BLaER1 treated with 17β-estradiol and CSF1 and Interleukin-3, amounts not matched to agents 10 nM and 100 nM (cell line): ENCODE measurements around the gene CD177.
"Not testable (repeated sequence)": the region's sequence is repeated elsewhere in the genome, so short reads cannot be mapped to it uniquely, and the experiment has no call there.

Experiments
- H3K27ac ChIP-seq, 11 experiments: shearing (Covaris generic); formaldehyde crosslinking; 2 replicates each; pipeline ENCODE4 v1.8.1; 2022
- H3K27me3 ChIP-seq, 11 experiments: shearing (Covaris generic); formaldehyde crosslinking; 2 replicates each; pipeline ENCODE4 v1.8.1; 2022
- H3K36me3 ChIP-seq, 11 experiments: shearing (Covaris generic); formaldehyde crosslinking; 2 replicates each; pipeline ENCODE4 v1.8.1; 2022
- H3K4me1 ChIP-seq, 10 experiments: shearing (Covaris generic); formaldehyde crosslinking; 2 replicates each; pipeline ENCODE4 v1.8.1; 2022
- H3K4me2 ChIP-seq, 11 experiments: shearing (Covaris generic); formaldehyde crosslinking; 2 replicates each; pipeline ENCODE4 v1.8.1; 2022
- H3K4me3 ChIP-seq, 10 experiments: shearing (Covaris generic); formaldehyde crosslinking; 2 replicates each; pipeline ENCODE4 v1.8.1; 2022
- H3K9ac ChIP-seq, 11 experiments: shearing (Covaris generic); formaldehyde crosslinking; 2 replicates each; pipeline ENCODE4 v1.8.1; 2022
- H3K9me3 ChIP-seq, 11 experiments: shearing (Covaris generic); formaldehyde crosslinking; replicated peaks in 1 of 11; 2 replicates each; pipeline ENCODE4 v1.8.1; 2022
- H4K20me1 ChIP-seq, 11 experiments: shearing (Covaris generic); formaldehyde crosslinking; 2 replicates each; pipeline ENCODE4 v1.8.1; 2022
- Cebpa-rat ChIP-seq, 11 experiments: shearing (Covaris generic); IDR thresholded peaks; 2 replicates each; pipeline ENCODE4 v1.8.1; 2022

The CD177 gene

DNA sequence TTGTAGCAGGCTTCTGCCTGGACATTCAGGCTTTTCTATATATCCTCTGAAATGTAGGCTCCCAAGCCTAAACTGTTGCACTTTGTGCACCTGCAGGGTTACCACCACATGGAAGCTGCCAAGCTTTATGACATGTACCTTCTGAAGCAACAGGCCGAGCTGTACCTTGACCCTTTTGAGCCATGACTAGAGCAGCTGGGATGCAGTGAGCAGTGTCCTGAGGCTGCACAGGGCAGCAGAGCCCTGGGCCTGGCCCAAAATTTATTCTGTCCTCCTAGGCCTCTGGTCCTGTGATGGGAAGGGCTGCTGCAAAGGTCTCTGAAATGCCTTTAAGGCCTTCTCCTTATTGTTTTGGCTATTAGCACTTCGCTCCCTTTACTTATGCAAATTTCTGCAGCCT is 23.5 kb upstream of the CD177 start:
- H3K9ac ChIP-seq: no peak overlapping the region
- H3K4me2 ChIP-seq: no peak overlapping the region
- H3K27me3 ChIP-seq: no peaks in the 10 kb centered on the region
- peaks cover 0 to 10% (median 4%) of the 10 kb centered on the region in 11 experiments; a peak in 4 of 22 replicates for H3K9me3 ChIP-seq
- H4K20me1 ChIP-seq: no peaks in the 10 kb centered on the region
- H3K27ac ChIP-seq: no peak overlapping the region
- H3K4me3 ChIP-seq: no peak overlapping the region
- peaks cover 0 to 4% (median 0%) of the 10 kb centered on the region in 10 experiments; a peak in 2 of 20 replicates for H3K4me1 ChIP-seq
- no peak for TF ChIP-seq Cebpa-rat (IDR thresholded peaks at IDR 0.05)
- no peaks in the 10 kb centered on the region for H3K36me3 ChIP-seq

DNA sequence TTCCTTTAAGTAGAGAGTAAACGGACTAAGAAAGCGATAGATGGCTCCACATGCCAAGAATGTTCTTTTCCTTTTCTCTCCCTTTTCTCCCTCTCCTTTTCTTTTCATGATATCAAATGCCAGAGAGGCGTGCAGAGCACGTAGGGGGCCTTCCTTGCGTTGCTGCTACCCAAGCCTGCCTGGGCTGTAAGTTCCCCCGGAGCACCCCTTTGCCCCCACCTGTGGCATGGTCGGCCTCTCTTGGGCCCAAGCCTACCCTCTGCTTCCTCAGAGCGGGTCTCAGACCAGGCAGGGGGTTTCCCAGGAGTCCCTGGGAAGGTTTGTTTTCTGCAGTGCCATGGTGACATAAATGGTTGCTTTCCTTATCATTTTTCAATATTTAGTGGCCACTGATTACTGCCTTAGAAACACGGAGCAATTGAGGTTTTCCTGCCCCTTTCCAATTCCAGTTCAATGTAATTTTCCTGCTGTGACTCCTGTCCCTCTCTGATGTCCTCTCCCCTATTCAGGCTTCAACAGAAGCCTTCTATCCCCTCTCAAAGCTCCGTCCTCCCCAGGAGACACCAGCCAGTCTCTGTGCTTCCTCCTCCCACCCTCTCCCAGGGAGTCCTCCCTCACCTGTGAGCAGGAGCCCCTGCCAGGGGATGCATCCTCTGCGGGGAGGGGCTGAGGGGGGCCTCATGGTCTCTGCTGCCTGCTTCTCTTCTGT is 22.6 kb upstream of the CD177 start:
- no peak for TF ChIP-seq Cebpa-rat (IDR thresholded peaks at IDR 0.05)
- H3K4me3 ChIP-seq: no peak overlapping the region
- peaks cover 0 to 4% (median 0%) of the 10 kb centered on the region in 10 experiments; a peak in 2 of 20 replicates for H3K4me1 ChIP-seq
- peaks cover 0 to 10% (median 4%) of the 10 kb centered on the region in 11 experiments; a peak in 4 of 22 replicates for H3K9me3 ChIP-seq
- H4K20me1 ChIP-seq: no peaks in the 10 kb centered on the region
- no peak overlapping the region for H3K27ac ChIP-seq
- no peak overlapping the region for H3K9ac ChIP-seq
- H3K36me3 ChIP-seq: no peaks in the 10 kb centered on the region
- H3K4me2 ChIP-seq: peak overlapping the region in 1 of 11 experiments; percentile 14; a peak in 1 of 22 replicates
- H3K27me3 ChIP-seq: no peaks in the 10 kb centered on the region

DNA sequence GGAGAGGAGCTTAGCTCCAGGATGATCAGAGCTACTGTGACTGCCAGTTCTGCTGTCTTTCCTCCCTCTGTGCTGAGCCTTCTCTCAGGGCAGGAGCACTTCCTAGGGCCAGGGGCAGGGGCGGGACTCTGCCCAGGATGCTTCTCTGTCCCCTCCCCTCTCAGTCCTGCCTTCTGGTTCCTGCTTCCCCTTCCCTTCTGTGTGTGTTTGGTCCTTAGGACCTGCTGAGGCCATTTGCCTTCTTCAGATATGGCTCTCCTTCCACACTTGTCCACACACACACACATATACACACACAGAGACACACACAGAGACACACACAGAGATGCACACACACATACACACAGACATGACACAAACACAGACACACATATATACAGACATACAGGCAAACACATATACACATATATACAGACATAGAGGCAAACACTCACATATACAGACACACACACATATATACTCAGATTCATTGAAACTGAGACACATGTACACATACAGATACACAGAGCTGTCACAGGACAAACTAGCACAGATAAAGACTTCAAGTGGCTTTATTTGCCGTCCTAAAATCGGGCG is 22.0 kb upstream of the CD177 start:
- Histone ChIP-seq H3K4me3 (no peak overlapping the region), H3K4me1 (peaks cover 0 to 4% (median 0%) of the 10 kb centered on the region in 10 experiments; a peak in 2 of 20 replicates), H3K36me3 (no peaks in the 10 kb centered on the region), H3K9ac (no peak overlapping the region), H3K27ac (no peak overlapping the region), H4K20me1 (no peaks in the 10 kb centered on the region), H3K9me3 (peaks cover 0 to 10% (median 4%) of the 10 kb centered on the region in 11 experiments; a peak in 4 of 22 replicates), H3K27me3 (no peaks in the 10 kb centered on the region), H3K4me2 (peak overlapping the region in 1 of 11 experiments; percentile 14; a peak in 1 of 22 replicates)
- no peak for TF ChIP-seq Cebpa-rat (IDR thresholded peaks at IDR 0.05)

DNA sequence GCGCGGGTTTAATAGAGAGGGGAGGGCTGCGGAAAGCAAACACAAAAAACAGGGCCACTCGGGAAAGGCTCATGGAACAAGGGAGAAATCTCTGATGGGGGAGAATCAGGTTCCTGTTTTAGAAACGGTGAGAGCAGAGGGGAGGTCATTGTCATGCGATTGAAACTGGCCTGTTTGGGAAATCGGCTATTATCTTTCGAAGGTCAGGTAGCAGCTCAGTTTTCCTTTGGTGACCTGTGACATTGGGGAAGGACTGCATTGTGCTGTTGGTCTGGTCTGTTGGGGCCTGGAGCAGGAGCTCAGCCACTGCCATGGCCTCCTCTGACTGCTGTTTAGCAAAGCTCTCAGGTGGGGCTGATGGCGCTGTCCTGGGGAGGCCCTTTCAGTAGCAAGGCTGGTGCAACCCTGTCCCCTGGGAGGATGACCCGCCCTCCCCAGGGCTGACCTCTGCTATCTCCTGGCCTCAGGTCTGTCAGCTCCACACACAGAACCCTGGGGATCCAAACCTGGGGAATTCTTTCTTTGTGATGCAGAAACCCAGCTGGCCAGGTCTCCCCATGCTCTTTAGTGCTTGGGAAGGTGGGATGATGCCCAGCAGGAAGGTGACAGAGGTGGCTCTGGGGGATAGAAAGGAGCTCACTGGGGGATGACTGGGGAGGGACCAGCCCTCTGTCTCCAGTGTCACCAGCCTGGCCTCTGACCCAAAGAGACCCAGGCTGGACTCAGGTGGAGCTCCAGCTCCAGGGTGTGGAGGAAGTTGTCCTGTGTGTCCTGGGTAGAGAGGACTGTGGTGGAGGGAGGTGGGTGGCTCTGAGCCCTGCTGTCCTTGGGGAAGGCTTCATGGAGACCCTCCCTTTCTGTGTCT is 21.2 kb upstream of the CD177 start:
- Histone ChIP-seq H3K27me3 (no peaks in the 10 kb centered on the region), H3K4me2 (no peak overlapping the region), H3K4me3 (no peak overlapping the region), H3K9ac (no peak overlapping the region), H3K4me1 (peaks cover 0 to 4% (median 0%) of the 10 kb centered on the region in 10 experiments; a peak in 2 of 20 replicates), H4K20me1 (no peaks in the 10 kb centered on the region), H3K9me3 (peaks cover 0 to 10% (median 4%) of the 10 kb centered on the region in 11 experiments; a peak in 4 of 22 replicates), H3K36me3 (no peaks in the 10 kb centered on the region), H3K27ac (no peak overlapping the region)
- no peak for TF ChIP-seq Cebpa-rat (IDR thresholded peaks at IDR 0.05)

DNA sequence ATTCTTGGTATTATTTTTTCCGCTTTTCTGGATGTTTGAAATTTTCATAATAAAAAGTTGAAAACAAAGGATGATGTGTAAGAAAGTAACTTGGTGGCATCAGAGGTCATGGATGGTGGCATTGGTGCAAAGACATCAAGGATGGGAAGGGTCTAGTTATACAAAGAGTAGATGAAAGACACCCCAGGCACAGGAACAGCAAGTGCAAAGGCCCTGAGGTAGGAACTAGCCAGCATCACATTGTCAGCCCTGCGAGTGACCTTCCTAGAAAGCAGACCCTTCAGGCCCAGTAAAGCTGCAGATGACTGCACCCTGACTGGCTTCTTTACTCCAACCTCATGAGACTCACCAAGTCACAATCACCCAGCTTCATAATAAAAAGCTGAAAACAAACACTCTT is 17.0 kb upstream of the CD177 start:
- not testable (repeated sequence) for H4K20me1 ChIP-seq, H3K9ac ChIP-seq, H3K4me1 ChIP-seq, H3K36me3 ChIP-seq, H3K4me2 ChIP-seq, H3K27me3 ChIP-seq, H3K4me3 ChIP-seq, H3K27ac ChIP-seq, H3K9me3 ChIP-seq

DNA sequence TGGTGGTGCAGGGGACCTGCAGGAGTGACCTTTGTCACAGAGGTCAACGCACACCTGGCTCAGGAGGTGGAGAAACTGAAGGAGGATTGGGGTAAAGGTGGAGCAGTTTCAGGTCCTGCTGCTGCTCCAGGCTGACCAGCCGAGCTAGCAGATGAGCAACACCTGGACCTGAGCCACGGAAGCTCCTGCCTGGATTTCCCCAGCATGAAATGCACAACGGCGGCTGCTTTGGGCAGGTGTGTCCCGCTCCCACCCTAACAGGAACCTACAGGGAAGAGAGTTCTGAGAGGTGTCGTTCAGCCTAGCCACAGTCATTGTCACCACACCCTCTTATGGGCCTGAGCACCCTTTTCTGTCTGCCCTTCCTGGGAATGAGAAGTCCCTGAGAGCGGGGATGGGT is 15.7 kb upstream of the CD177 start:
- no peak overlapping the region for H3K4me3 ChIP-seq
- no peak overlapping the region for H3K9ac ChIP-seq
- no peaks in the 10 kb centered on the region; a peak in 1 of 20 replicates for H3K4me1 ChIP-seq
- H4K20me1 ChIP-seq: no peaks in the 10 kb centered on the region; a peak in 1 of 22 replicates
- H3K9me3 ChIP-seq: no peaks in the 10 kb centered on the region
- no peaks in the 10 kb centered on the region for H3K36me3 ChIP-seq
- no peak overlapping the region for H3K4me2 ChIP-seq
- no peak for TF ChIP-seq Cebpa-rat (IDR thresholded peaks at IDR 0.05)
- H3K27ac ChIP-seq: no peak overlapping the region
- no peaks in the 10 kb centered on the region for H3K27me3 ChIP-seq

DNA sequence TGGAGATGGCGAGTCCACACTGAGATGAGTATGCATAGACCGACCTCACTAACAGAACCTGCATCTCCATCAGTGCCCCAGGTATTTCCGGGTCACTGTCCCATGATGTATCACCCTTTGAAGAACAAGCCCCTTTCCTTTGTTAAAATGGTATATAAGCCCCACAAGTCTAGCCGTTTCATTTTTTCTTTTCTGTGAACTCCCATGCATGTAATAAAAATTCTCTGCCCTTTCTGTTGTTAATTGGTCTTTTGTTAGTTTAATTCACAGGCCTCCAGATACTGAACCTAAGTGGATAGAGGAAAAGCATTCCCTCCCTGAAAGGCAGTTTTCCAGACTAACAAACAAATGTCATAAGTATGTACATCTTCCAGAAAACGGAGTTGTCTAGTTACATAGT is 15.0 kb upstream of the CD177 start:
- Histone ChIP-seq H3K4me2 (no peak overlapping the region), H3K9me3 (no peaks in the 10 kb centered on the region), H3K9ac (no peak overlapping the region), H3K4me1 (no peaks in the 10 kb centered on the region), H3K36me3 (no peaks in the 10 kb centered on the region), H3K27me3 (no peaks in the 10 kb centered on the region), H3K27ac (no peak overlapping the region), H4K20me1 (no peaks in the 10 kb centered on the region; a peak in 1 of 22 replicates), H3K4me3 (no peak overlapping the region)
- no peak for TF ChIP-seq Cebpa-rat (IDR thresholded peaks at IDR 0.05)

DNA sequence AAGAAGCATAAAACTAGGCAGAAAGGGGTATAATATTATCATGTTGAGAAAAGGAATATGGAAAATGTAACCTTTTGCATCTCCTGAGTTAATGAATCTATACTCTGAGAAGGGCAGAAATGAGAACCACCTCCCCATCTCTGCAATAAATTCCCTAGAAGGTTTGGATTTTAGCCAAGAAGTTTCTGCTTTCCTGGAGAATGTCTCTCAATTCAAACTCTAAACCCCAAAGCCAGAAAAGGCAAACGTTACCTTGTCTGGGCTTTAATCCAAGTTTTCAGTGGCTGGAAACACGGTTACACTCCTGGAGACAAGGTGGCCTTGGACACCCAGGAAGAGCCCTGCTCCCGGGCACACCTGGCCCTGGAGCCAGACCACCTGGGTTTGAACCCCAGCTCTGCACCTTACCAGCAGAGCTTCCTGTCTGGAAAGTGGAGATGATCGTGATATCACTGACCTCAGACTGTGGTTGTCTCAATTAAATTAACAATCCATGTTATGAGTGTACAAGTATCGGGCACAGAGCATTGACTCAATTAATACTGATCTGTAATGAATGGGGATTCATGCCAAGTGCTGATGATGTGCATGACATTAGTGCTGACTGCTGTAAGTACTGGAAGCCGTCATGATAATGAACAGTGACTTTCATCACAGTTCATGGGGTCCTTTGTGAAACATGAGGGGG is 14.1 kb upstream of the CD177 start:
- H3K27me3 ChIP-seq, H3K4me2 ChIP-seq: not testable (repeated sequence)

GRCh38 chr19:43340101-43340500 is 13.4 kb upstream of the CD177 start:
- not testable (repeated sequence) for H3K4me2 ChIP-seq, H3K4me1 ChIP-seq, H3K9ac ChIP-seq, H3K27me3 ChIP-seq, H3K27ac ChIP-seq, H3K9me3 ChIP-seq, H3K36me3 ChIP-seq, H3K4me3 ChIP-seq, H4K20me1 ChIP-seq

More for the DNA sequence above, 14.1 kb upstream of the CD177 start:
- not testable (repeated sequence) for H4K20me1 ChIP-seq, H3K36me3 ChIP-seq, H3K27ac ChIP-seq, H3K4me1 ChIP-seq, H3K9me3 ChIP-seq, H3K9ac ChIP-seq, H3K4me3 ChIP-seq

DNA sequence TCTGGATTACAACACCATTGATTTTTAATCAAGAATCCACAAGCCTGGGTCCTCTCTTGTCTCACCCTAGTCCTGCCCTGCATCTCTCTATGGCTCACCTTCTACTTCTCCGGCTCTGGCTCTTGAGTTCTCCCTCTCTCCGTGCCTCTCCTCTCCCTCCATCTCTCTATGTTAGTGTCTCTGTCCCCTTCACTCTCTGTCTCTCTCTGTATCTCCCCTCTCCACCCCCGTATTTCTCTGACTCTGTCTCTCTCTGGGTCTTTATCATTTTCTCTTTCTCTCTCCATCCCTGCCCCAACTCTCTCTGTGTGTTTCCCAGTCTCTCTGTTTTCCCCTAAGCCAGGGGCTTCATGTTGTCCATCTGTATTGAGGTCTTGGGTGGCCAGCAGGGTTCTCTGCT is 12.4 kb upstream of the CD177 start:
- H3K4me2 ChIP-seq, H3K9me3 ChIP-seq, H3K27me3 ChIP-seq, H3K36me3 ChIP-seq, H3K27ac ChIP-seq, H3K4me1 ChIP-seq, H3K4me3 ChIP-seq, H3K9ac ChIP-seq, H4K20me1 ChIP-seq: not testable (repeated sequence)

DNA sequence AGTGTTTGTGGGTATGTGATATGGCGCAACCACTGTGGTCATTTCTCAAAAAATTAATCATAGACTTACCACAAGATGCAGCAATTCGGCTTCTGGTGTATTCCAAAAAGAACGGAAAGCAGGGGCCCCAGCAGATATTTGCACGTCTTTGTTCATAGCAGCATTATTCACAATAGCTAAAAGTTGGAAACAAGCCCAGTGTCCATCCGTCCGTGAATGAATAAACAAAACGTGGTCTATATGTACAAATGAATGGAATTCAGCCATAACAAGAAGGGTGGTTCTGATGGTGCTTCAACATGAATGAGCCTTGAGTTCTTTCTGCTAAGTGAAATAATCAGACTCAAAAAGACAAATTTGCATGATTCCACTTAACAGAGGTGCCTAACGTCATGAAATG is 11.4 kb upstream of the CD177 start:
- H3K9ac ChIP-seq, H3K27me3 ChIP-seq, H4K20me1 ChIP-seq, H3K4me2 ChIP-seq, H3K4me3 ChIP-seq, H3K27ac ChIP-seq, H3K36me3 ChIP-seq, H3K9me3 ChIP-seq: not testable (repeated sequence)
- H3K4me1 ChIP-seq: peaks cover 0 to 14% (median 7%) of the 10 kb centered on the region in 10 experiments; a peak in 12 of 20 replicates

- H4K20me1 ChIP-seq: not testable (repeated sequence)
Observed at GRCh38 chr19:43344347-43344925, 9.1 kb upstream of the CD177 start.

More at GRCh38 chr19:43344347-43344925, 9.1 kb upstream of the CD177 start:
- H3K36me3 ChIP-seq, H3K4me2 ChIP-seq, H3K9ac ChIP-seq, H3K27ac ChIP-seq, H3K4me3 ChIP-seq, H3K27me3 ChIP-seq: not testable (repeated sequence)
- Histone ChIP-seq H3K4me1 (peaks cover 0 to 14% (median 7%) of the 10 kb centered on the region in 10 experiments; a peak in 12 of 20 replicates), H3K9me3 (peaks cover 10 to 16% (median 15%) of the 10 kb centered on the region in 11 experiments)
